ENCODE measurements around the gene ACTR3C.
"Not testable (repeated sequence)": the region's sequence is repeated elsewhere in the genome, so short reads cannot be mapped to it uniquely, and the experiment has no call there.

The ACTR3C gene

GRCh38 chr7:150312649-150313366 is 10.5 kb downstream of the ACTR3C start:
- not testable (repeated sequence) for DNase-seq (ENCODE audit: low spot score)

DNA sequence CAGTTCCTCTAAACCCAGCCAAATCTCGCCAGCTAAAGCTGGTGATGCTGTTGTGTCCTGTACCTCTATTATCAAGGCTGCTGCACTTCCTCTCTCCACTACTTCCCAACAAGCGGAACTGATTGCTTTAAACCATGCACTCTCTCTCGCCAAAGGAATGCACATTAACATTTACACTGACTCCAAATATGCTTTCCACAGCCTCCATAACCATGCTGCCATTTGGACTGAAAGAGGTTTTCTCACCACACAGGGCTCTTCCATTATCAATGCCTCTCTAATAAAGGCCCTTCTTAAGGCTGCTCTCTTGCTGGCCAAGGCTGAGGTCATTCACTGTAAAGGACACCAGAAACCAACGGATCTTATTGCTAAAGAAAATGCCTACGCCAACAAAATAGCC is 11.6 kb downstream of the ACTR3C start:
- no peak for DNase-seq (ENCODE audit: low spot score)

DNA sequence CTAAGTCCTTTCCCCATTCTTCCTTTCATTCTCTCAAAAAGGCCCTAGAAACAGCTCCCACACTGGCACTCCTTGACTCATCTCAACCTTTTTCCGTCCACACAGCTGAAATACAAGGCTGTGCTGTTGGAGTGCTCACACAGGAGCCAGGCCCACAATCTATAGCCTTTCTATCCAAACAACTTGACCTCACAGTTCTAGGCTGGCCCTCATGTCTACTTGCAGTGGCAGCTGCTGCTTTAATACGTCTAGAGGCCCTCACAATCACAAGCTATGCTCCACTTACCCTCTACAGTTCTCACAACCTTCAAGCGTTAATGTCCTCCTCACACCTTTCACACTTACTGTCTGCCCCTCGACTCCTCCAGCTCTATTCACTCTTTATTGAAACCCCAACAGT is 12.2 kb downstream of the ACTR3C start:
- DNase-seq (ENCODE audit: low spot score): no peak

- no peak for DNase-seq (ENCODE audit: low spot score)
Measured at GRCh38 chr7:150308575-150308974, 14.8 kb downstream of the ACTR3C start.

- no peak for DNase-seq (ENCODE audit: low spot score)
Measured at GRCh38 chr7:150307904-150308303, 15.4 kb downstream of the ACTR3C start.

DNA sequence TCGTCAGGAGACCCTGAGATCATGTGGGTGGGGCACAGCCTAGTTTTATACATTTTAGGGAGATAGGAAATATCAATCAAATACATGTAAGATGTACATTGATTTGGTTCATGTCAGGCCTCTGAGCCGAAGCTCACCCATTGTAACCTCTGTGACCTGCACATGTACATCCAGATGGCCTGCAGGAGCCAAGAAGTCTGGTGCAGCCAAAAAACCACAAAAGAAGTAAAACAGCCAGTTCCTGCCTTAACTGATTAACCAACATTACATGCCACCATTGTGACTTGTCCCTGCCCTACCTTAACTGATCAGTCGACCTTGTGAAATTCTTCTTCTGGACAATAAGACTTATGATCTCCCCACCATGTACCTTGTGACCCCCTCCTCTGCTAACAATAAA is 16.2 kb downstream of the ACTR3C start:
- no peak for DNase-seq (ENCODE audit: low spot score)

DNA sequence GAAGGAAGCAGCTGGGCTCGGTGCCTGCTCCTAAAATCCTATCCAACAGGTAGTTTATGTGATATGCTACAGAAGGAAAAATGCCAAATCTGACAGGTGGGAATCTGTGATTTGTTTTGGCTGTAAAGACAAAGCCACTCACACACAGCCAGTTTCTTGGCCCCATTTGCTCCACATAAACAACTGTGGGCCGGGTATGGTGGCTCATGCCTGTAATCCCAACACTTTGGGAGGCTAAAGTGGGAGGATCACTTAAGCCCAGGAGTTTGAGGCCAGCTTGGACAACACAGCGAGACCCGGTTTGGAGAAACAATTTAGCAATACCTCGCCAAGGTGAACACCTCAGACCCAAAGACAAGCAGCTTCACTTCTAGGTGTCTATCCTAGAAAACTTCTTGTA is 17.0 kb downstream of the ACTR3C start:
- DNase-seq (ENCODE audit: low spot score): not testable (repeated sequence)

DNA sequence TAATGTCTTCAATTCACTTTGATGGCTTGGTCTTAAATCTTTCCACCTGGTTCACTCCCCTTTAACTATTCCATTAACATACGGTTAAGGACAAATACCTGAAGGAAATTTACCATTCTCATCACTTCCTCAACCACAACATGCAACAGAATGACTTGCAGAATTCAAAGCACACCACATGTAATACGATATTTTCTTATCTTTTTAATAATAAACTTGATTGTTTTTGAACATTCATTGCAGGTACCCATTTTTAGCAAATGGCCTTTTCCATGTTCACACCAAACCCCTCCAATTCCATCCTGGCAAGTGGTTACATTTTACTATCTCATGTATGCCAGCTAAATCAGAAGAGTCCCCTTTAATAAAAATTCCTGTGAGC is 17.5 kb downstream of the ACTR3C start:
- DNase-seq (ENCODE audit: low spot score): not testable (repeated sequence)

GRCh38 chr7:150305259-150305902 is 18.0 kb downstream of the ACTR3C start:
- DNase-seq (ENCODE audit: low spot score): not testable (repeated sequence)

DNA sequence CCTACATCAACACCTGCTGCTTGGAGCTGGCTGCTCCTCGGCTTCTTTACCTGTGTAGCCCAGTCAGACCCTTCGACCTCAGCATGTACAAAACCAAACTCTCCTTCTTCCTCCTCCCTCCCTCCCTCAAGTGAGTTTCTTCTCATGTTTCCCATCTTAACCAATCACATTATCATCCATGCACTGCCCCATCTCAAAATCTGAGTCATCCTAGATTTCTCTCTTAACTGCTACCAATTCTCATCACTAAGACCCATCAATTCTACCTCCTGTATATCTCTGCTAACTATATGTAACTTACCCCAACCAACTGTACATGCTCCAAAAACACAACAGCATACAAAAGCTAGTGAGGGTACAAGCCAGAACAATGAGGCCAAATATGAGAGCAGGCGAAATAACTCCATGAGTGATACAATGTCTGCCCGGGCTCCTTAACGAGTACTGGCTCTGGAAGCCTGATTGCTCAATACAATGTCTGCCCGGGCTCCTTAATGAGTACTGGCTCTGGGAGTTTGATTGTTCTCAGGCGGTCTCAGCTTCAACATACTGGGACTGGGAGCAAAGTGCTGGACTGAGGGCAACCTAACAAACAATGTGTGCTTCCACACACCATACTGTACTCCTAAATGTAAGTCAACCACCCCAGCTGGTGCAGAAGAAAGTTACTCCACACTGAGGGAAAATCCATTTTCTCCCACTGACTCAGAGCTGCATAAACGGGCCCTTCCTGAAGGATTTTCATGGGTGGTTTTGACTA is 18.7 kb downstream of the ACTR3C start:
- not testable (repeated sequence) for DNase-seq (ENCODE audit: low spot score)

DNA sequence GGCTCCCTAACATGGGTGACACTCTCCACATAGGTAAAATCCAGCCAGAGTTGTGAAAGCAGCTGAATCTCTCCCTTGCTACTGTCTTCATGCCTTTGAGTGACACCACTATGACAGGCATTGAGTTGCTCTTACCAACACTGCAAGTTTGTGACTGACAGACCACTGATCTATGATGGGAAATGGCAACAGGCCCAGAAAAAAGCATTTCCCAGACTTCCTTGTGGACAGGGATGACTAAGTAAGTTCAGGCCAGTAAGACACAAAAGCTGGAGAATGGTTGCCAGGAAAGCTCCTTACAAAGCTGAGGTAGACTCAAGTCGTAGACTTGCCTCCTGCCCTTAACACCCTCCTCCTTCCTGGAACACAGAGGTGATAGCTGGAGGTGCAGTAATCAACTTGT is 20.4 kb downstream of the ACTR3C start:
- DNase-seq (ENCODE audit: low spot score): not testable (repeated sequence)

DNA sequence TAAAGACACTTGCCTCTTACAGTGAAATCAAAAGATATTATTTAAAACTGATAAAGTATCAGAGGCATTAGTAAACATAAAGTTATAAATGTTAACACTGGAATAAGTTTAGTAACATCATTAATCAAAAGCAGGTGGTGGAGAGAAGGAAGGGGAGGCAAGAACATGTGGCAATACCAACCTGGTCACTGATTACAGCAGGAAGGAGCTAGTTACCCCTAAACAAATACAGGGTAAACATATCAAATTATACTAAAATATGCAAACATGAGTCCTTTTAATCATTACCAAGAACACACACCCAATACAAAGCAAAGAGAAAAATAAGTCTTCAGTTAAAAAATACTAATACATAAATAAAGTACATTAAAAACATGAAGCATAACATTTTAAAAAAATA is 25.4 kb downstream of the ACTR3C start:
- DNase-seq (ENCODE audit: low spot score): not testable (repeated sequence)

- DNase-seq (ENCODE audit: low spot score): not testable (repeated sequence)
Measured at GRCh38 chr7:150296802-150297201, 26.5 kb downstream of the ACTR3C start.

- not testable (repeated sequence) for DNase-seq (ENCODE audit: low spot score)
Measured at GRCh38 chr7:150295614-150296013, 27.7 kb downstream of the ACTR3C start.

GRCh38 chr7:150295027-150295426 is 28.3 kb downstream of the ACTR3C start:
- DNase-seq (ENCODE audit: low spot score): not testable (repeated sequence)

GRCh38 chr7:150290317-150290716 is 33.0 kb downstream of the ACTR3C start:
- DNase-seq (ENCODE audit: low spot score): not testable (repeated sequence)

DNA sequence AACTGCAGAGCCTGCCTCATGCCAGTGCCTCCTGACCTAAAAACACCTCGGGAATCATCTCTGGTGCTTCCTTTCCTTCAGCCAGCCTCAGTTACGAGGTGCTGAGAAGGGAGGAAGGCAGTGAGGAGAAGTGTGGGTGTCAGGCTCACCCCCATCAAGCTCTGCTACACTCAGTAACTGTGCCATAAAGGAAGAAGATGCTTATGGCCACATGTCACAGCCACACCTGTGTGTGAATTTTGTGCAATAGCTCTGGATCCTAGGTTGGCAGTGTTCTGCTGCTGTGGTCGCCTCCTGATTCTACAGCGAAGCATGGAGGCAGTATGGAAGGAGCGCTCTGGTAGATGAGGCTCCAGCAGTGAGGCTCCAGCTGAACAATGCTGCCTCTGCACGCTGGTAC is 34.5 kb downstream of the ACTR3C start:
- DNase-seq (ENCODE audit: low spot score): not testable (repeated sequence)

GRCh38 chr7:150287815-150288214 is 35.5 kb downstream of the ACTR3C start:
- DNase-seq (ENCODE audit: low spot score): not testable (repeated sequence)

GRCh38 chr7:150285849-150286754 is 37.2 kb downstream of the ACTR3C start:
- DNase-seq (ENCODE audit: low spot score): not testable (repeated sequence)

DNA sequence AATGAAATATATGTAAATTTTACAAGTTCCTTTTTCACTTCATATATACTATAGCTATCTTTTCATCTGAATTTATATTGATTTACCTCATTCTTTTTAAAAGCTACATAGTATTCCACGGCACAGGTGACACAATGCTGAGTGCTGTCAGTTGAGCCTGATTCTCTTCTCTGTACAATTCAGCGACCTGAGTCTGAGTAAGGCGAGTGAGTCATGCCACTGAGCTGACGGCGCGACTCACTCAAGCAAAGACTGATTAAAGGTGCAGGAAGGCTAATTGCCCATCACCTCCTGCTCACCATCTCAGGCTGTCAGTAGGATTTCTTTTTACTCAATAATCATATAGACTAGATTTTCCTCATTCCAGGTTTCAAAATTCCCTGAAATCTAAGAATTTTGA is 39.7 kb downstream of the ACTR3C start:
- not testable (repeated sequence) for DNase-seq (ENCODE audit: low spot score)

DNA sequence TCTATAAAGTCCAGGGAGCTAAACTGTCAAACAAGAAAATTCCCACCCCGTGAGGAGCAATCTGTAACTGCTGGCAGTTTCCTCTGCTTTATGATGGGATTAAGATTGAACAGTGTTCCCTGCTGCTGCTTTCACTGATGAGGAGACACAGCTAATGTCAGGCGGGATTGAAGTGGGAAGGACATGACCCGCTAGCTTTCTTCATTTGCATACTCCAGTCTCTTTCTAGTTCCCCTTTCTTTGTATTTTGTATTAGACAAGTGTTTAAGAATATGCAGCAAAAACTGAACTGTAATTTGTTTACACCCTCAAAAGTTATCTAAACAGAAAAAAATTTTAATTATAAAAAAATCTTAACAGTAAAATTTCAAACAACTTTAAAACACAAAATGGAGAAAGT is 40.2 kb downstream of the ACTR3C start:
- DNase-seq (ENCODE audit: low spot score): not testable (repeated sequence)

All from HuH-7 (cell line).